HT-29 (cell line): ENCODE results near the gene METTL26. TPM values are rescaled to one million over a fixed set of nuclear protein-coding genes. Genes with fewer than 3 reads are reported as not detected.

Experiments
- DNase-seq: peaks from one replicate; pipeline ENCODE4 v3.0.0-alpha.2; 2015; ENCODE audit warnings: low spot score
- total RNA-seq: library from RNA; depleted of rRNA; stranded (reverse); fragments of >200 nt; shearing (Covaris generic); gene quantifications from 2 replicates; pipeline ENCODE4 v1.2.3, GENCODE V29; 2014

METTL26 gene
- total RNA-seq, 1 experiment from 2014 or later: 278 TPM

DNA sequence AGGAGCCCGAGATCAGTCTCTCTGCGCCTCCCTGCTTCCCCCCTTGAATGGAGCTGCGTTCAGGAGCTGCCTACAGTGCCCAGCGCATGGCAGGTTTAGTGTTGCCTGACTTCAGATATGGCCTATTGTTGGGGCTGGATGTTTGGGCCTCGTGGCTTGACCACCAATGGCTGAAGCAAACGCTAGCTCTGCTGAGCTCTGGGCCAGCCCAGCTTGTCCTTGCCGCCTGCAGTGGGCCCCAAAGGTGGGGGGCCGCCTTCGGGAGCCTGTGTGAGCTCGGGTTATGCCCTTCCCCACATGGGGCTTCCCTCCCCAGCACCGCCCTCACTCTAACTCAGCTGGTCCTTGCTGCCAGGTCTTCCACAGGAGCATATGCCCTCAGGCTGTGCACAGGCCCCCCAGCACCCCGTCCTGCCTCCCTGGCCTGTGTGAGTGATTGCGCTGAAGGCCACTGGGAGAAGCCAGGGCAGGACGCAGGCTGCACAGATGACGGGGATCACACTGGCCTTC is 2.0 kb upstream of the METTL26 start:
- DNase-seq: no peak

DNA sequence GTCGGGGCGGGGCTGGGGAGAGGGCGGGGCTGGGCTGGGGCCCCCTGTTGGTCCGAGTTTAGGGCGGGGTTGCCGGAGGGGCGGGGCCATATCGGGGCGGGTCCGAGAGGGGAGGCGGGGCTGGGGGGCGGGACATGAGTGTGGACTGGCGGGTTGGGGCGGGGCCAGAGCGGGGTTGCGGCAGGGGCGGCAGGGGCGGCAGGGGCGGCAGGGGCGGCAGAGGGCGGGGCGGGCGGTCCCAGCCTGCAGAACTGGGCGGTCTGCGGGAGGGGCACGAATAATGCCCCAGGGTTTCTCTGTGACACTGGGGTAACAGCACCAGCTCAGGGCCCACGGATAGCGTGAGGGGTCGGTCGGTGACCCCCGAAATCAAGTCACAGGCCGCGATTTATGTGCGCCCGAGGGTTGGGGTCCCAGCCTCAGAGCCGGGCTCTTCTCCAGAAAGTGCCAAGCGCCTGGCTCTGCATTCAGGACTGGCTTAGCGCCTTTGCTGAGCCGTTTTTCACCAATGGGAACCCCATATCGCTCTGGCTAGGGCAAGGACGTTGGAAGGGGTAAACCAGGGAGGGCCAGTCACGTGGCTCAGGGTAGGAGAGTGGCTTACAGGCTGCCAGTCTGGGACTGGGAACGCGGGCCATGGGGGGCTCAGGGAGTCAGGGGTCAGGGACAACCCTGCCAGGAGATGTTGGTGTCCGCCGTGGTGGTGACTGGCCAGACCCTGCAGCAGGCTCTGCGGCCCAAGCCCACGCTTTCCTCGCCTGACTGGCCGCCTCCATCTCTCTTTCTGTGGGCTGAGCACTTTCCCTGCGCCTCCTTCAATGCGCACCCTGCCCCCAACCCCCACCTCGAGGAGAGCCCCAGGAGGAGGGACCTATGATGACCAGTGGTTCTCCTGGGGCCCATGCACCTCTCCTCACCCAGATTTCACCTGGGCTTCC is 1.2 kb upstream of the METTL26 start:
- peak; percentile 84 for DNase-seq

DNA sequence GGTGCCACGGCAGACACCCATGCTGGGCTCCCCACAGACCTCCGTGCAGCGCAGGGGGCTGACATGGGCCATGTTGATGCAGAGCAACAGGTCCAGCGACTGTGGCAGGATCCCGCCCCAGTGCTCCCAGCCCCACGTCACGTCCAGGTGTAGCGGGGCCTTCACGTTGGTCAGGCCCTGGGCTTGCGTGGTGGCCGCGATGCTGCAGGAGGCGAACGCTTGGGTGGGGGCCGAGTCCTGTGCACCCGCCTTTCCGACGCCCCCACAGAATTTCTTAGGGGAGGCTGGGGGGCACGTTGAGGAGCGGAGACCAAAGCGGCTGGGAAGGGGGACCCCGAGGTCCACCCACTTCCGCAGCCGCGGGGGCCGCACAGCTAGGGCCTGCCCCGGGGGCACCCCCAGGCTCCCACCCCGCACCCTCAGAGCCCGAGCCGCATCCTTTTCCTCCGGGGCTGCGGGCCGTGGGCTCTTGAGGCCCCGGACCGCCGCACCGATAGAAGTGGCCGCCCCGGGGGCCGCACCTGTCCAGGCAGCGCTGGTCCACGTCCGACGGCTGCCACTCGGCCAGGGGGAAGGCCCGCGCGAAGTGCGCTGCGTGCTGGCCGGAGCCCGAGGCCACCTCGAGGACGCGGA is 416 bp downstream of the METTL26 start:
- peak; percentile 29 for DNase-seq

DNA sequence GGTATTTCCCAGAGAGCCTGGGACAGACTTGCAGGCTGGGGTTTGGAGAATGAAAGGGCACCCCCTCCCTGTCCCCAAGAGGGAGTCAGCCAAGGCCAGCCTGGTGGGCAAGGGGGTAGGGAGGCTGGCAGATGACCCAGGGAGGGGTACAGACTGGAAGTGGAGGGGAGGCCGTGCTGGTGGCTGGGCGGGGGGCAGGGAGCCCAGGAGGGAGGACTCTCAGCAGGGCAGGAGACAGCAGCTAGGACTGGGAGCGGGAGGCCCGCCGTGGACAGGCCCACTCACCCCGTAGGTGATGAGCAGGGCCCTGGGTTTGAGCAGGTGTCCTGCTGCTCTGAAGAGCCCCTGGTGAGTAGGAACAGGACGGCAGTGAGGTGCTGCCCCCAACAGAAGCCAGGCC is 1.1 kb downstream of the METTL26 start:
- DNase-seq: no peak

DNA sequence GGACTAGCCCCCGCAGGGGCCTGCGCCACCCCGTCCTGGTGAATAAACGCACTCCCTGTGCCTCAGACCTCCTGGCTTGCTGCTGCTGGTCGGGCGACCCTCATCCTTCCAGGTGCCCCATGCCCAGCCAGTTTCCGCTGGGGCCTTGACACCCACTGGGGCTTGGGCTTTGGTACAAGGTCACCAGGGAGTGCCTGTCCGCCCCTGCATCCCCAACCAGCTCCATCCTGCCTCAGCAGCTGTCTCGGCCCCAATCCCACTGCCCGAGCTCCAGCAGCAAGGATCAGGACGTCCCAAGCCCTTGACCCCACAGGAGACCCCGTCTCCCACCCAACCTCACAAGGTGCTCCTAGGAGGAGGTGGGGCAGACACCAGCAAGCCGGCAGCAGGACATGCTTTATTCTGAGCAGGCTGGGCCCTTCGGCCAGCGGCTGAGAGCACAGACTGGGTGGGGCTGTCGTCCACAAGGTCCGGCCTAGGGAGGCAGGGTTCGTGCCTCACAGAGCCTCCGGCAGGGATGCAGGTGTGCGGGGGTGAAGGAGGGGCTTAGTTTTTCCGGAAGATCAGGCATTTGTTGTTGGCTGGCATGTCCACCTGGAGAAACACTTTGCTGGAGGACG is 1.9 kb downstream of the METTL26 start:
- DNase-seq: no peak

DNA sequence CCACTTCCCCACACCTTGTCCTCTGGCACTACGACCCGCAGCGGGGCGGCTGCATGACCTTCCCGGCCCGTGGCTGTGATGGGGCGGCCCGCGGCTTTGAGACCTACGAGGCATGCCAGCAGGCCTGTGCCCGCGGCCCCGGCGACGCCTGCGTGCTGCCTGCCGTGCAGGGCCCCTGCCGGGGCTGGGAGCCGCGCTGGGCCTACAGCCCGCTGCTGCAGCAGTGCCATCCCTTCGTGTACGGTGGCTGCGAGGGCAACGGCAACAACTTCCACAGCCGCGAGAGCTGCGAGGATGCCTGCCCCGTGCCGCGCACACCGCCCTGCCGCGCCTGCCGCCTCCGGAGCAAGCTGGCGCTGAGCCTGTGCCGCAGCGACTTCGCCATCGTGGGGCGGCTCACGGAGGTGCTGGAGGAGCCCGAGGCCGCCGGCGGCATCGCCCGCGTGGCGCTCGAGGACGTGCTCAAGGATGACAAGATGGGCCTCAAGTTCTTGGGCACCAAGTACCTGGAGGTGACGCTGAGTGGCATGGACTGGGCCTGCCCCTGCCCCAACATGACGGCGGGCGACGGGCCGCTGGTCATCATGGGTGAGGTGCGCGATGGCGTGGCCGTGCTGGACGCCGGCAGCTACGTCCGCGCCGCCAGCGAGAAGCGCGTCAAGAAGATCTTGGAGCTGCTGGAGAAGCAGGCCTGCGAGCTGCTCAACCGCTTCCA is 2.6 kb downstream of the METTL26 start:
- DNase-seq: no peak

DNA sequence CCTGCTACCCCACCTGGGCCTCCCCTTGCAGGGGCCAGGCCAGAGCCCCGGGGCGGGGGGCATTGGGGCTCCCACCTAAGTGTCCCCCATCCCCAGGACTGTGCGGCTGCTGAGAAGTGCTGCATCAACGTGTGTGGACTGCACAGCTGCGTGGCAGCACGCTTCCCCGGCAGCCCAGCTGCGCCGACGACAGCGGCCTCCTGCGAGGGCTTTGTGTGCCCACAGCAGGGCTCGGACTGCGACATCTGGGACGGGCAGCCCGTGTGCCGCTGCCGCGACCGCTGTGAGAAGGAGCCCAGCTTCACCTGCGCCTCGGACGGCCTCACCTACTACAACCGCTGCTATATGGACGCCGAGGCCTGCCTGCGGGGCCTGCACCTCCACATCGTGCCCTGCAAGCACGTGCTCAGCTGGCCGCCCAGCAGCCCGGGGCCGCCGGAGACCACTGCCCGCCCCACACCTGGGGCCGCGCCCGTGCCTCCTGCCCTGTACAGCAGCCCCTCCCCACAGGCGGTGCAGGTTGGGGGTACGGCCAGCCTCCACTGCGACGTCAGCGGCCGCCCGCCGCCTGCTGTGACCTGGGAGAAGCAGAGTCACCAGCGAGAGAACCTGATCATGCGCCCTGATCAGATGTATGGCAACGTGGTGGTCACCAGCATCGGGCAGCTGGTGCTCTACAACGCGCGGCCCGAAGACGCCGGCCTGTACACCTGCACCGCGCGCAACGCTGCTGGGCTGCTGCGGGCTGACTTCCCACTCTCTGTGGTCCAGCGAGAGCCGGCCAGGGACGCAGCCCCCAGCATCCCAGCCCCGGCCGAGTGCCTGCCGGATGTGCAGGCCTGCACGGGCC is 3.4 kb downstream of the METTL26 start:
- DNase-seq: no peak

DNA sequence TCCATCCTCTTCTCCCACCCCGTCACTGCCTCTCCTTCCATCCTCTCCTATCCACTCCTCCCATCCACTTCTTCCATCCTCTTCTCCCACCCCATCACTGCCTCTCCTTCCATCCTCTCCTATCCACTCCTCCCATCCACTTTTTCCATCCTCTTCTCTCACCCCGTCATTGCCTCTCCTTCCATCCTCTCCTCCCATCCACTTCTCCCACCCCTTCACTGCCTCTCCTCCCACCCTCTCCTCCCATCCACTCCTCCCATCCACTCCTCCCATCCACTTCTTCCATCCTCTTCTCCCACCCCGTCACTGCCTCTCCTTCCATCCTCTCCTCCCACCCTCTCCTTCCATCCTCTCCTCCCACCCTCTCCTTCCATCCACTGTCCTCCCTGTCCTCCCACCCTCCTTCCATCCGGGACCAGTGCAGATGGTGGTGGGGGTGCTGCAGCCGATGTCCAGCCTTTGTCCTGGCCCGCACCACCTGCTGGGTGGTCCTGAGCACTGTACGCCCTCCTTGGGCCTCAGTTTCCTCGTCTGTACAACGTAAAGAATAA is 4.2 kb downstream of the METTL26 start:
- DNase-seq: no peak

DNA sequence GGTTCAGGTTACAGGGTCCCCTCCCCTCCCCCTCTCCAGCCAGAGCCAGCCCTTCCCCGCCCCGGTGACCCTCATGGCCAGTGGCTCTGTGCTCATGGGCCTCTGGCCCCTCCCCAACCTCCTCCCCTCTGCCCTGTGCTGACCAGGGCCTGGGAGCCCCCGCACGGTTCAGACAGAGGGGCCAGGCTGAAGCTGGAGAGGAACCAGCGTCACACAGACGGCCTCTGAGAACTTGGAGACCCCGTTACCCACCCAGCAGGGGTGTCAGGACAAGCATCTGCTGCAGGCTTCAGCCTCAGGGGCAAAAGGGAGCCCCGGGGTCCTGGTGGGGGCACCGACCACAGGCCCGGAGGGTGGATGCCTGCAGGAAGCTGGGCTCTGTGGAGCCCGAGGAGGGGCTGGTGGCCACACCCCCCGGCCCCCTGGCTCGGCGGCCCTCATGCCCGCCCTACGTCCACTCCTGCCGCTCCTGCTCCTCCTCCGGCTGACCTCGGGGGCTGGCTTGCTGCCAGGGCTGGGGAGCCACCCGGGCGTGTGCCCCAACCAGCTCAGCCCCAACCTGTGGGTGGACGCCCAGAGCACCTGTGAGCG is 5.2 kb downstream of the METTL26 start, which contains the start of gene WFIKKN1:
TSS of gene WFIKKN1 (plus strand) at position 171 of the 591 bp plus-strand sequence. CDS start at position 440, 269 bp downstream.
- DNase-seq: peak; percentile 63

DNA sequence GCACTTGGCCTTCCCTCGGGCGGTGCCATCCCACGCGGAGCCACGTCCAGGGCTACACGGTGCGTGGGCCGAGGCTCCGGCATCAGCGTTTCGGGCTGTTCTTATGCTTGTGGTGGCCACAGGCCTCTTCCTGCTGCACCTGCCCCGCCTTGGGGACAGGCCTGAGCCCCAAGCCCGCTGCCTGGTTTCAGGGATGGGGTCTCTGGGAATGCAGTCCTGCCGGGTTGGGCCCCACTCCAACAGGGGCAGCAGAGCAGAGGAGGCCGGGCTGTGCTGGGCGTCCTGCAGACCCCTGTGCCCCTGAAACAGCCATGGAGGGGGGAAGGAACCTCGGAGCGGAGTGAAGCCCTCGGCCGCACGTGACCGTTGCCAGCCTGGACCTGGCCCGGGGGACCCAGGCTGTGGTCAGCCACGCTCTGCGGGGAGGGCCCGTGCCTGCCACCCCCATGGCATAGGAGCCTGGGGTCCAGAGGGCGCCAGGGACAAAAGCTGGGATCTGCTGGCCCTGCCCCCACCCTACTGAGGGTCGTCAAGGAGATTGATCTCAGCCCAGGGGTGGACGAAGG is 5.8 kb downstream of the METTL26 start:
- DNase-seq: no peak

DNA sequence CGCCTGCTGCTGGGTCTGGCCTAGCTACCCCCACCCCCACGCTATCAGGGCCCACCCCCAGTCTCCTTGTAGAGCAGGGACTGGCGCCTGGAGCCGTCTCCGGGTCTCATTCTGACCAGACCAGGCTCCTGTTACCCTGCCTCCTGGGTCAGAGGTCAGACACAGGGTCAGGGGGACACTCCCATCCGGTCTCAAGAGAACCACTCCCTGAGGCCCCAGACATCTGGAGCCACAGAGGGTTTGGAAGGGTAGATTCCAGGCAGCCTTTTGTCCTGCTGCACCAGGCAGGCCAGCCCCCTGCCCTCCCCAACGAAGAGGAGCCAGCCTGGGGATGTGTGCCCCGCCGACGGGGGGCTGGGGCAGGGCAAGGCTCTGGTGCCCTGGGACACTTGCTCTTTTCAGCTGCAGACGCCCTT is 6.3 kb downstream of the METTL26 start:
- DNase-seq: no peak

DNA sequence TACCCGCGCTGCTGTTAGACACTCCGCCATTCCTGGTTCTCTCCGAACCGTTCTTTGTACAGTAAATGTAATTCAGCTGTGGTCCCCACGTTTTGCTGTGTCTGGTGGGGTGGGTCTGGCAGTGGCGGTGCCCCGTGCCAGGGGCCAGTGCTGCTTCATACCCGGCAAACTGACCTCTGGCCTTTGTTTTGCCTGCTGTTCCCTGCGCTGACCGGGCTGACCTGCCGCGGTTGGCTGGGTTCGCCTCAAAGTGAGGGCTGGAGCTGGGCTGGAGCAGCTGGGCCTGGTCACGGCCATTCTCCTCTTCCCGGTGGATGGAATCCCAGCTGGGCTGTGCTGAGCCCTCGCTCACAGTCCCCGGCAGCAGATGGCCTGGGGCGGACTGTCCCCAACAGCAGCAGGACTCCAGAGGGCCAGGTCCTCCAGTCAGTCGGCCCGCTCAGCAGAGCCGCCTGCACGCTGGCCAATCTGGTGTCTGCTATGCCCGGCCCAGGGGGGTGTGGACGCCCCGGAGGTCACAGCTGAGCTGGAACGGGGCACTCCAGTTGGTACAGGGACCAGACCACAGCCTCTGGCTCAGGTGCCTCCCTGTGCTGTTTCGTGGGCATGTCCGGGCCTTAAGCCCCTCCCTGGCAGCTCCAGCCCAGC is 6.8 kb downstream of the METTL26 start:
- DNase-seq: no peak

DNA sequence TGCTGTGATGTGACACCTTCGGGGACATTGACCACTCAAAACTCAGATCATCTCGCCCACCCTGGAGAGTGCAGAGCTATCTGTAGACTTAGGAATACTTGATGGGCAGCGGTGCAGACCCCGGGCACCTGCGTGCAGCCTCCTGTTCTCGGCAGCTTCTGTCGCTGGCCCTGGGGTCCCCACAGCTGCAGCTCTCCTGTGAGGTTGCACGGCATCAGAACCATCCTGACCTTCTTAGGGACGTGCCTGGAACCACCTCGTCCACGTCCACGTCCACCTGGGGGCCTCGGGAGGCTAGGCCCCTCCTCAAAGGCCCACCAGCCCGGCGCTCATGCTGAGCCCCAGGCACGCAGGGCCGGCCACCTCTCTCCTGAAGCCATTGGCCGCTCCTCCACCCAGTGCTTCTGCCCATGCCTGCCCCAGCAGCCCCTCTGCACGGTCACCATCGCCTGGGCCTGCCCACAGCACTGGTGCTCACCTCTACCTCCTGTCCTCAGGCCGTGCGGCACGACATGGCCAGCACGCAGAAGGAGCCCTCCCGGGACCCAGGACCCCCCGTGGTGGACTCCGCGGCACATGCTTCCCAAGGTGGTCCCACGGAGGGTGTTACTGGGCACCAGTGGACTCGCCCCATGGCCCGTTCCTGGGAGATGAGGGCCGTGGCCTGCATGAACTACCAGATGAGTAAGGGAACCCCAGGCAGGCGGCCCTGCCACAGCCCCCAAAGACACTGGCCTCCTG is 7.6 kb downstream of the METTL26 start:
- no peak for DNase-seq

DNA sequence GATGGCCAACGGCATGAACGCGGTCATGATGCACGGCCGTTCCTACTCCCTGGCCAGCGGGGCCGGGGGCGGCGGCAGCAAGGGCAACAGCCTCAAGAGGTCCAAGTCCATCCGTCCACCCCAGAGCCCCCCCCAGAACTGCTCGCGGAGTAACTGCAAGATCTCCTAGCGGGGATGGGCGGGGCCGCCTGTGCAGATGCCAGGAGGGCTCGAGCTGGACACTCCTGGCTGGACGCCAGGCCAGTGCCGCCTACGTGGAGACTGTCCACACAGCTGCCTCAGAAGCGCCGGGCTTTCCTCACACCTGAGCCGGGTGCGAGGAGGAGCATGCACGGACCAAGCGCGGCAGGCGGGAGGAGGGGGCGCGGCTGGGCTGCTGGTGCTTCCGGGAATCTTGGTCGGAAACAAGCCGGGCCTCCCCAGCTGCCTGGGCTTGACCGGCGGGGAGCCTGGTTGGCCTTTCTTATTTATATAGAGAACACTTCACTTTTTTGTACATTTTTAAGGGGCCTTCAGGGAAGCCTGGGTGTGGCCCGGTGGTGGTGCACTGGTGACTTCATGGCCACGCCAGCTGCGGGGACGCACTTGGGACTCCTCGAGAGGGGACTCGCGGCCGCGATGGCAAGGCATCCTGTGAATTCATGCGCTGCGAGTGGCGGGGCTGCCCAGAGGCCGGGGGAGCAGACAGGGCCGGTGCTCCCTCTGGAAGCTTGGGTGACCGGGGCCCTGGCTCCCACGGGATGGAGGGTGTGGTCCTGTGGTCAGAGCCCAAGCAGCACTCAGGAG is 8.5 kb downstream of the METTL26 start:
- DNase-seq: peak; percentile 85

DNA sequence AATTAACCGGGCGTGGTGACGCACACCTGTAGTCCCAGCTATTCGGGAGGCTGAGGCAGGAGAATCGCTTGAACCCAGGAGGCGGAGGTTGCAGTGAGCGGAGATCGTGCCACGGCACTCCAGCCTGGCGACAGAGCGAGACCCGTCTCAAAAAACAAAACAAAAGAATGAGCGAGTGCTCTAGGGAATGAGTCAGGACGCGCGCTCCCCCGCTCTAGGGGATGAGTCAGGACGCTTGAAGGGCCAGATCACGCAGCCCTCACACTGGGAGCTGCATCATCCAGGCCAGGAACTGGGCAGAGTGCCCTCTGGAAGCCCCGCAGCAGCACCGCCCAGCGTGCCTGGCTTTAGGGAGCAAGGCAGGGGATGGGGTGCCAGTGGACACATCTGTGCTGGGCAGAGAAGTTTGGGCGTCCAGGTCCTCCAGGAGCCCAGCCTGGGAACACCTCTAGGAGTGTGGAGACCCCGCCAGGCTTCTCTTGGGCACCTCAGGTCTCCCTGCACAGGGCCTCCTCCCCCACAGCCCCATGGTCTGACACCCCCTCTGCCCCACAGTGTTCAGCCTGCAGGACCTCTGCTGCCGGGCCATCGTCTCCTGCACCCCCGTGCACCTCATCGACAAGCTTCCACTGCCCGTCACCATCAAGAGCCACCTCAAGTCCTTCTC is 9.2 kb downstream of the METTL26 start:
- peak; percentile 84 for DNase-seq

DNA sequence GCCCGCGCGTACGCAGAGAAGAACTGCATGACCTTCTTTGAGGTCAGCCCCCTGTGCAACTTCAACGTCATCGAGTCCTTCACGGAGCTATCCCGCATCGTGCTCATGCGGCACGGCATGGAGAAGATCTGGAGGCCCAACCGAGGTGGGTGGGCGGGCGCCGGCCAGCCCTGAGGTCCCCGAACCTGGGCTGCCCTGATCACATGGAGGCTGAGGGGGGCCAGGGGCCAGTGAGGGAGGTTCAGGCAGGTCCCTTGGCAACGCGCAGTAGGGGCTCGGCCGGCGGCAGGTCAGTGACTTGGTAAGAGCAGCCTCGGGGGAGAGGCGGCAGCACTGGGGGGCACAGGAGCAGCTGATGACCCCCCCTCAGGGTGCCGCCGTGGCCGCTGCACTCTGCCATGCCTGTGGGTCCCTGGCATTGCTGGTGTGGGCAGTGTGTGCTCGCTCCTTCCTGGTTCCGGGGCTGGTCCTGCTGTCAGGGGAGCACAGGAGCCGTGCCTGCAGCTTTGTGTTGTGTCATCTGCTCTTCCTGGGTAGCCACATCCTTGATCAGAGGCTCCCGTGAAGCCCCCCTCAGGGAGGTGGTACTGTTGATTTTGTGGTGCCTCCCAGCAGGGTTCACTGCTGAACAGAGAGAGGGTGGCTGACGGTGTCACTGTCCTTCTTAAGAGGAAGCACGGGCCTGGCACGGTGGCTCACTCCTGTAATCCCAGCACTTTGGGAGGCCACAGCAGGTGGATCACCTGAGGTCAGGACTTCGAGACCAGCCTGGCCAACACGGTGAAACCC is 9.9 kb downstream of the METTL26 start:
- no peak for DNase-seq
